ENCODE measurements around the gene RNF224.

Gene RNF224

GRCh38 chr9:137215196-137215986 is 11.9 kb upstream of the RNF224 start:
- DNase-seq: no peak

DNA sequence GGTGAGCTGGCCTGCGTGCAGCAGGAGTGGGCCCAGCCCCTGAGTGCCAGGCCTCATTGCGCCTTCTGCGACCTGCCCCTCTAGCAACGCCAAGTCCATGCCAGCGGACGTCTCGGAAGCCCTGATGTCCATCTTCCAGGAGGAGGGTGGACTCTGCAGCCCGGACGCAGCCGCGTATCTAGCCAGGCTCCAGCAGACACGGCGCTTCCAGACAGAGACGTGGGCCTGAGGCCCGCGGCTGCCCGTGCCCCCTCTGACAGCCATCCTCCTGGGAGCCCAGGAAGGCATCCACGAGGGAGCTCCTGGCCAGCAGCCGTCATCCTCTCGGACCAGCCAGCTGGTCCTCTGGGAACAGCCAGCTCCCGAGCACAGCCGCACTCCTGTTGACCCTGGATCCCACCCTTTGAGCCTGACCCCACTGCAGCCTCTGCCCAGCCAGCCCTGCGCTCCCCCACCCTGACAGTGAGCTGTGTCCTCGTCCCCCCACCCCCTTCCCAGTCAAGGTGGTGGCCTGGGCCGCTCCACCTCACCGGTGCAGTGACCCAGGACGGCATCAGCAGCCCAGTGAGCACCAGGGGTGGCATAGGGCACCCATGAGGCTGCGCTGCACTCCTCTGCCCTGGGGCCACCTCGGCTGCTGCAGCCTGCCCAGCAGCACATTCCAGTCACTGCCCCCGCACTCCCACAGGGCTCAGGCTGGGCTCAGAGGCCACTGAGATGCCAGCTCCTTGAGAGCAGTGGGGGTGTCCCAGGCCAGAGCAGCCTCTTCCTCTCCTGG is 10.9 kb upstream of the RNF224 start:
- no peak for DNase-seq

GRCh38 chr9:137217276-137218211 is 9.8 kb upstream of the RNF224 start:
- peak; percentile 77 for DNase-seq

DNA sequence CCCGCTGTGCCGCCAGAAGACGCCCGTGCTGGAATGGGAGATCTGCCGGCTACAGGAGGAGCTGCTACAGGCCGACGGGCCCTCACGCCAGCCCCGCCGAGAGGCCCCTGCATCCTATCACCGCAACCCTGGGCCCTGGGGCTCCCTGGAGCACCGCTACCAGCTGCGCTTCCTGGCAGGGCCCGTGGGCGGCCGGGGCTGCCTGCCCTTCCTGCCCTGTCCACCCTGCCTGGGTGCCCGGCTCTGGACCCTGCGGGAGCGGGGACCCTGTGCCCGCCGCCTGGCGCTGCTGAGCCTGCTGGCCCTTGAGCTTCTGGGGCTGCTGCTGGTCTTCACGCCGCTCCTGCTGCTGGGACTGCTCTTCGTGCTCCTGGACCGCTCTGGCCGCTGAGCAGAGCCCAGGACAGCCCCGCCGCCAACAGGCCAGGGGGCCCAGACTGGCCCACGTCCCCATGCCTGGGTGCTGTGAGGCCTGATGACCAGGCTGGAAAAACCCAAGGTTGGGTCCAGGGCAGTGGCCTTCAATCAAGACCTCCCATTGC is 9.0 kb upstream of the RNF224 start:
- no peak for DNase-seq

GRCh38 chr9:137218754-137219271 is 8.5 kb upstream of the RNF224 start:
- DNase-seq: peak; percentile 46

- DNase-seq: no peak
Observed at GRCh38 chr9:137219757-137220316, 7.5 kb upstream of the RNF224 start.

DNA sequence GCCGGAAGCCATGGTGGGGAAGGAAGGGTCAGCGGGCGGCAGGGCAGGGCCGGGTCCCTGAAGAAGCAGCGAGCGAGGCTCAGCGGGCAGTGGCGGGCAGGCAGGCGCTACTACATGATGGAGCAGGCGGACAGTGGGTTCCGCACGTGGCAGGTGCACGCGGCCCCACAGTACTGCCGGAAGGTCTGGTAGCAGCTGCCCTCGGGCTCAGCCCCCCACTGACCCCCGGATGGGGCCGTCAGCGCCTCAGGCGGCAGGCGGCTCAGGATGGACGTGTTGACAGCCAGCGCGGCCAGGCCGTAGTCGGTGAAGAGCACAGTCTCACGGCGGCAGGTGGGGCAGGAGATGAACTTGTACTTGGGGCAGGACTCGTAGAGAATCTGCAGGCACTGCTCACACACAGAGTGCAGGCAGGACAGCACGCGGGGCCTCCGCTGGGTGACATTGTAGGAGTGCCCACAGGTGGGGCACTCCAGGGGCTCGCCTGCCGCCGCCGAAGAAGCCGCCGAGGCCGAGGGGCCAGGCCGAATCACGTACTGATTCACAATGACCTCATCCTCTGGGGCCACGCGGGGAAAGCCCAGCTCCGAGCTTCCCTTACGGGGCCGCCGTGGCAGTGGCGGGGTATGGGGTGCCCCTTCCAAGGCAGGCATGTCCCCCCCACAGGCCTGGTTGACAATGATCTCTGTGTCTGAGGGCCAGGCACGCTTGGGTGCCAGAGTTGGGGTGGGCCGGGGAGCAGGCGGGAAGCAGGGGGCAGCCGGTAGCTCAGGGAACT is 6.8 kb upstream of the RNF224 start:
- no peak for DNase-seq

- no peak for DNase-seq
Observed at GRCh38 chr9:137221095-137221505, 6.2 kb upstream of the RNF224 start.

- peak; percentile 63 for DNase-seq
Observed at GRCh38 chr9:137221506-137222111, 5.7 kb upstream of the RNF224 start.

- DNase-seq: peak; percentile 59
Observed at GRCh38 chr9:137222190-137223077, 4.9 kb upstream of the RNF224 start, which contains the start of gene RNF208. Gene RNF208, minus strand, starts transcription at chr9:137222240. Its CDS starts 1,028 bp downstream, at chr9:137221212.

DNA sequence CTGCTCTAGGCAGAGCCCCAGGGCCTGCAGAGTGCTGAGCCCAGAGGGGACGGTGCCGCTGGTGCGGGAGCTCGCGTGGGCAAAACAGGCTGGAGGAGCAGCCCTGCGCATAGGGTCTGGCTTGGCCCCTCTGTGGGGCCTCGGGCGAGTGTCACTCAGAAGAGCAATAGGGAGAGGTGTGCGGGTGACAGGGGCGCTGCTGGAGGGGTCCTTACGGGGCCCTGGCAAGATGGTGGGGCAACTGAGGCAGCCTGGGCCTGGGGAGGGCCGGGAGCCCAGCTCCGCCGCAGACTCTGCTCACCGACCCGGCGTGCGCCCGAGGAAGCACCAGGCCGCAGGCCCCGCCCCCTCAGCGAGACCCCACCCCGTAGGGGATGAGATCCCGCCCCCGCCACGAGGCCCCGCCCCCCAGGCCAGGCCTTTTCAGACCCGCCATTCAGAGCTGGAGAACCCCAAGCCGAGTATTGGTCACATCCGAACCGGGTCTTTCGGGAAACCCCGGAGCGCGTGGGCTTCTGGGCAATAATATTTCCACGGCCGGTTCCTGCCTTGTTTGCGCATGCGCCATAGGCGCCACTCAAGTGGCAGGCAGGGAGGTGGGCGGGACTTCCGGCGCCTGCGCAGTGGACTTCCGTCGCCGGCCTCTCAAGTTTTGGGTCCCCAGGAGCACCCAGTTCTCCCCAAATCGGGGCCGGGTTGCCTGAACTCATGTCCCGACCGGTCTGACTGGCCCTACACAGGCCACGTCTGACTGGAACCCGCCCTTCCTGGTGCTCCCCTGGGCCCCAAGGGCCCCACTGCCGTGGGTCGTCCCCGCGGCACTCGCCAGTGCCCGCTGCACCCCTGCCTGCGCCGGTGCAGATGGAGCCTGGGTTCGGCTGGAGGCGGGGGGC is 4.0 kb upstream of the RNF224 start:
- DNase-seq: peak; percentile 99

- no peak for DNase-seq
Observed at GRCh38 chr9:137224830-137225694, 2.2 kb upstream of the RNF224 start, which contains the start of gene CYSRT1. Gene CYSRT1, plus strand, starts transcription at chr9:137225174. Its CDS starts 448 bp downstream, at chr9:137225622.

- no peak for DNase-seq
Observed at GRCh38 chr9:137225699-137226331, 1.5 kb upstream of the RNF224 start.

DNA sequence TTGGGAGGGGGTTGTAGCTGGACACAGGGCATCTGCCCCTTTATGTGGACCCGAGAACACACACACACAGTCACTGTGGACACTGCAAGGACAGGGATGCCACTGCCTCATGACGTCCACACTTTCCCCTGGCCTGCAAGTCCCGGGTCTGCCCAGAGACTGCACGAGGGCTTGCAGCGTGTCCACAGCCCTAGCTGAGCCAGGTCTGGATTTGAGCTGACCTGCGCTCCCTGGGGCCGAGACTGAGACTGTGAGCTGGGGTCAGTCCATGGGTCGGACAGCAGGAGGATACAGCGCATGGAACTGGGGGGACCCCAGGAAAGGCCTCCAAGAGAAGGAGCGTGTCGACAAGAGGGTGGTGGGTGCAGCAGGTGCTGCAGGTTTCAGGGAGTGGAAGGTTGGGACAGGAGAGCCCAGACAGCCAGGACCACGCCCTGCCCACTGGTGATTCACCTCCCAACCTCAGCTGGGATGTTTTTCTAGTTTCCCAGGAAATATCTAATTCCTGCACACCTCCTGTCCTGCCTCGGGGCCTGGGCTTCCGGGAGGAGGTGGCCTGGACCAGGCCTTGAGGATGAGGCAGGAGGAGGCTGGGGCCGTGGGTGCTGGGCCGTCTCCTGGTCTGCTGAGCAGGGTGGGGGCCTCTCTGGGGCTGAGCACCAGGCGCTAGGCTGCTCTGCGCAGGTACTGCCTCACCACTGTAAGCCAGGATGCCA is 806 bp upstream of the RNF224 start:
- no peak for DNase-seq

GRCh38 chr9:137227853-137228505 is 677 bp downstream of the RNF224 start:
- DNase-seq: no peak

- no peak for DNase-seq
Observed at GRCh38 chr9:137228506-137228967, 1.2 kb downstream of the RNF224 start.
